Measurements from ENCODE around the gene FGGY.
"Not testable (repeated sequence)": the region's sequence is repeated elsewhere in the genome, so short reads cannot be mapped to it uniquely, and the experiment has no call there.

FGGY gene

GRCh38 chr1:59692591-59692990 is 395.7 kb downstream of the FGGY start:
- no peak overlapping the region for H3K4me3 ChIP-seq (ENCODE audit: low read depth, low read length)
- DNase-seq (ENCODE audit: low read depth), result peak; percentile 85

- no peak for DNase-seq (ENCODE audit: low read depth)
- H3K4me3 ChIP-seq (ENCODE audit: low read depth, low read length), result no peak overlapping the region
Observed at GRCh38 chr1:59693406-59693805, 396.5 kb downstream of the FGGY start.

GRCh38 chr1:59695252-59695651 is 398.4 kb downstream of the FGGY start:
- no peak for DNase-seq (ENCODE audit: low read depth)
- no peak overlapping the region for H3K4me3 ChIP-seq (ENCODE audit: low read depth, low read length)

- no peak overlapping the region for H3K4me3 ChIP-seq (ENCODE audit: low read depth, low read length)
- DNase-seq (ENCODE audit: low read depth), result no peak
Observed at GRCh38 chr1:59696421-59697115, 399.7 kb downstream of the FGGY start.

GRCh38 chr1:59697150-59697800 is 400.4 kb downstream of the FGGY start:
- no peak overlapping the region for H3K4me3 ChIP-seq (ENCODE audit: low read depth, low read length)
- DNase-seq (ENCODE audit: low read depth), result no peak

- DNase-seq (ENCODE audit: low read depth), result no peak
- H3K4me3 ChIP-seq (ENCODE audit: low read depth, low read length), result no peak overlapping the region
Observed at GRCh38 chr1:59698386-59698785, 401.5 kb downstream of the FGGY start.

- no peak for DNase-seq (ENCODE audit: low read depth)
- no peak overlapping the region for H3K4me3 ChIP-seq (ENCODE audit: low read depth, low read length)
Observed at GRCh38 chr1:59699227-59699847, 402.4 kb downstream of the FGGY start.

- H3K4me3 ChIP-seq (ENCODE audit: low read depth, low read length), result no peak overlapping the region
- no peak for DNase-seq (ENCODE audit: low read depth)
Observed at GRCh38 chr1:59701376-59701775, 404.5 kb downstream of the FGGY start.

- H3K4me3 ChIP-seq (ENCODE audit: low read depth, low read length), result no peak overlapping the region
- no peak for DNase-seq (ENCODE audit: low read depth)
Observed at GRCh38 chr1:59703226-59703917, 406.5 kb downstream of the FGGY start.

GRCh38 chr1:59703918-59704378 is 407.1 kb downstream of the FGGY start:
- no peak for DNase-seq (ENCODE audit: low read depth)
- no peak overlapping the region for H3K4me3 ChIP-seq (ENCODE audit: low read depth, low read length)

- DNase-seq (ENCODE audit: low read depth), result no peak
- H3K4me3 ChIP-seq (ENCODE audit: low read depth, low read length), result no peak overlapping the region
Observed at GRCh38 chr1:59704716-59705115, 407.8 kb downstream of the FGGY start.

GRCh38 chr1:59705466-59706302 is 408.8 kb downstream of the FGGY start:
- H3K4me3 ChIP-seq (ENCODE audit: low read depth, low read length), result no peak overlapping the region
- DNase-seq (ENCODE audit: low read depth), result peak; percentile 96

GRCh38 chr1:59706303-59706599 is 409.4 kb downstream of the FGGY start:
- H3K4me3 ChIP-seq (ENCODE audit: low read depth, low read length), result no peak overlapping the region
- no peak for DNase-seq (ENCODE audit: low read depth)

- DNase-seq (ENCODE audit: low read depth), result peak; percentile 97
- no peak overlapping the region for H3K4me3 ChIP-seq (ENCODE audit: low read depth, low read length)
Observed at GRCh38 chr1:59707178-59707791, 410.4 kb downstream of the FGGY start.

- no peak overlapping the region for H3K4me3 ChIP-seq (ENCODE audit: low read depth, low read length)
- no peak for DNase-seq (ENCODE audit: low read depth)
Observed at GRCh38 chr1:59709333-59709732, 412.4 kb downstream of the FGGY start.

GRCh38 chr1:59710920-59711319 is 414.0 kb downstream of the FGGY start:
- not testable (repeated sequence) for H3K4me3 ChIP-seq (ENCODE audit: low read depth, low read length); DNase-seq (ENCODE audit: low read depth)

- no peak overlapping the region for H3K4me3 ChIP-seq (ENCODE audit: low read depth, low read length)
- DNase-seq (ENCODE audit: low read depth), result no peak
Observed at GRCh38 chr1:59714219-59714618, 417.3 kb downstream of the FGGY start.

GRCh38 chr1:59714966-59715365 is 418.1 kb downstream of the FGGY start:
- no peak for DNase-seq (ENCODE audit: low read depth)

GRCh38 chr1:59716832-59717231 is 419.9 kb downstream of the FGGY start:
- no peak for DNase-seq (ENCODE audit: low read depth)

More at GRCh38 chr1:59714966-59715365, 418.1 kb downstream of the FGGY start:
- H3K4me3 ChIP-seq (ENCODE audit: low read depth, low read length), result no peak overlapping the region

More at GRCh38 chr1:59716832-59717231, 419.9 kb downstream of the FGGY start:
- H3K4me3 ChIP-seq (ENCODE audit: low read depth, low read length), result no peak overlapping the region
